ENCODE data around the gene MLXIPL. TPM values are rescaled to one million over a fixed set of nuclear protein-coding genes. Genes with fewer than 3 reads are reported as not detected.
A peak's percentile ranks its signal among the peaks of the same experiment; 100 is the strongest.

Gene MLXIPL
- total RNA-seq, 1 experiment from 2014 or later, result 20.6 TPM

GRCh38 chr7:73565675-73566340 lies 58.5 kb downstream of the MLXIPL start:
- POLR2A ChIA-PET (ENCODE audit: low non-redundant PET), result no interaction called here

DNA sequence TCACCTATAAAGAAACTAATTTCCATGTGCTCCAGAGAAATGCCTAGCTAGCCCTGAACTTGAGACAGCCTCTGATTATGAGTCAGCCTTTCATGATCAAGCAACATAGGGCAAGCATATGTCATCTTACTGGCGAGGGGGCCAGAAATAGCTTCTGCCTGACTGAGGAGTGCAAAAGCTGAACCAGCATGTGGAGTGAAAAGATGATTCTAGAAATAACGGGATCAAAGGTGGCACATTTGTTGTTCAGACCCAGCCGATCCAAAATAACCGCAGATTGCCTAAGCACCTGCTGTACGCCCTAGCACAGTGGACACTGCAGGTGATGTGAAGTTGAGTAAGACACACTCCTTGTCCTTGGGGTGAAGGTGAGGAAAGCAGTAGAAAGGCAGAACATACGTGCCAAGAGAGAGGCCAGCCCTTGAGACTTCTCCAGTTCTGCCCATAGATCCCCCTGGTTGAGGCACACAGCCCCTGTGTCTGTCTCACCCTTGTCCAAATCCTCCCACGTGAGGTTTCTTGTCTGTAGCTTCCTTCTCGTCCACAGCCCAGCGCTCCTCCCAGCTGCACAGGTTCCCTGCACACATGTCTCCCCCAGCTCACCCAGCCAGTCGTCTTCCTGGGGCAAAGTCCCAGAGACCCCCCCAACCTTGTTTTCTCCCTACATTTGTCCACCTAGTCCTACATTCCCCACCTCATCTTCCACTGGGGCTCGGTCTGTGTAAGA lies 64.0 kb downstream of the MLXIPL start:
- no TSS peak for BruUV-seq (replicated peaks)
- ChIA-PET CTCF (no interaction called here), POLR2A (ENCODE audit: low non-redundant PET) (no interaction called here)
- Histone ChIP-seq H3K27me3 (replicated peaks; ENCODE audit: insufficient read depth, low read depth, low read length, poor library complexity) (no peaks in the 10 kb centered on the region), H3K4me3 (ENCODE audit: low read depth, low read length, poor library complexity, severe bottlenecking) (no peak overlapping the region), H3K36me3 (ENCODE audit: insufficient read depth, low read length, poor library complexity, severe bottlenecking) (no peaks in the 10 kb centered on the region), H3K9me3 (ENCODE audit: low read depth, low read length, poor library complexity, severe bottlenecking) (no peaks in the 10 kb centered on the region), H3K4me1 (ENCODE audit: insufficient read depth, low read length, poor library complexity, severe bottlenecking) (peaks cover 11% of the 10 kb centered on the region), H3K27ac (ENCODE audit: low read depth, low read length, poor library complexity, severe bottlenecking) (no peak overlapping the region)
- intact Hi-C loops (cut with micrococcal nuclease; ENCODE audit: unreplicated experiment), result no loop called here
- DNase-seq (ENCODE audit: low spot score), result no peak
- TF ChIP-seq CTCF (conservative IDR thresholded peaks at IDR 0.05; ENCODE audit: low read depth, low read length) (no peak), EZH2 (IDR thresholded peaks at IDR 0.05; ENCODE audit: borderline replicate concordance, low read depth, low read length, poor library complexity, severe bottlenecking) (no peak)

More at GRCh38 chr7:73565675-73566340, 58.5 kb downstream of the MLXIPL start:
- no peaks in the 10 kb centered on the region for H3K4me1 ChIP-seq (ENCODE audit: insufficient read depth, low read length, poor library complexity, severe bottlenecking)
- no peaks in the 10 kb centered on the region for H3K9me3 ChIP-seq (ENCODE audit: low read depth, low read length, poor library complexity, severe bottlenecking)
- intact Hi-C loops (cut with micrococcal nuclease; ENCODE audit: unreplicated experiment), result no loop called here
- TF ChIP-seq CTCF (conservative IDR thresholded peaks at IDR 0.05; ENCODE audit: low read depth, low read length) (no peak), EZH2 (IDR thresholded peaks at IDR 0.05; ENCODE audit: borderline replicate concordance, low read depth, low read length, poor library complexity, severe bottlenecking) (no peak)
- BruUV-seq (replicated peaks), result no TSS peak
- H3K27me3 ChIP-seq (replicated peaks; ENCODE audit: insufficient read depth, low read depth, low read length, poor library complexity), result no peaks in the 10 kb centered on the region
- no peak overlapping the region for H3K27ac ChIP-seq (ENCODE audit: low read depth, low read length, poor library complexity, severe bottlenecking)
- DNase-seq (ENCODE audit: low spot score), result no peak
- CTCF ChIA-PET, result interaction anchor here (0.6 kb wide), 1 partner anchor 160 kb away, joined by 4 read pairs; no protein-coding TSS in a partner anchor
- H3K36me3 ChIP-seq (ENCODE audit: insufficient read depth, low read length, poor library complexity, severe bottlenecking), result peaks cover 21% of the 10 kb centered on the region
- H3K4me3 ChIP-seq (ENCODE audit: low read depth, low read length, poor library complexity, severe bottlenecking), result peak overlapping the region; percentile 22

DNA sequence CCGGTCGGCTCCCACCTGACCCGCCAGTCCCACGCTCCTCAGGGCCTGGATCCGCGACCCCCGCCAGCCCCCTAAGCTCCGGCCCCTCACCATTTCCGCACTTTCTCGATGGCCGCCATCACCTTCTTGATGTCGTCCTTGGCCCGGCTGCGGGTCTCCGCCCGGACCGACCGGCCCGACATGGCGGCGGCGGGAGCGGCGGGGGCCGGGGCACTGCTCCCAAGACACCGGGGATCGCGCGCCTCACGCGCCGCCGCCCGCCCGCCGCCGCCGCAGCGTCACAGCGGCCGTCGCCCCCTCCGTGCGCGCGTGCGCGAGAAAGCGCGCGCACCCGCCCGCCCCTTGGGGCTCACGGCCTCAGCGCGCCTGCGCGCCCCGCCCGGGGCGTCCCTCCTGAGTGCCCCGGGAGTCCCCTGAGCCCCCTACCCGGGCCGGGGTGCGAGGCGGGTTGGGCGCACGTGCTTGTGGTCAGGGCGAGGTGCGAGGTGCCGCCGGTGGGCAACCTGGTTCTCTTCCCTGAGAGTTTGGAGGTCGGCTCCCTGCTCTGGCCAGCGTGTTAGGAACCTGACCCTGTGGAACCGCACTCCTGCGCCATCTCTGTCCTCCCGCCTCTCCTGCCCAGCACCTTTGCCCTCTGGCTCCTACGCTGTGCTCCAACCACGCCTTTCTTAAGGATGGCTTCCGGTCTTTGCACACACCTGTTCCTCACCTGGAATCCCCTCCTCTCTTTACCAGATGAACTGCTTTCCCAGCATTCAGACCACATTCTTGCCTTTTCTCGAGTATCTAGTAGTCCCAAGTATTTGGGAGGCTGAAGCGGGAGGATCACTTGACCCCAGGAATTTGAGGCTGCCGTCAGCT lies 66.7 kb downstream of the MLXIPL start, which contains the start of gene BCL7B:
TSS of gene BCL7B (minus strand) at position 294 of the 861 bp plus-strand sequence. CDS start at position 182, 112 bp downstream.
- Histone ChIP-seq H3K9me3 (ENCODE audit: low read depth, low read length, poor library complexity, severe bottlenecking) (no peaks in the 10 kb centered on the region), H3K27me3 (replicated peaks; ENCODE audit: insufficient read depth, low read depth, low read length, poor library complexity) (no peaks in the 10 kb centered on the region), H3K36me3 (ENCODE audit: insufficient read depth, low read length, poor library complexity, severe bottlenecking) (peaks cover 12% of the 10 kb centered on the region), H3K27ac (ENCODE audit: low read depth, low read length, poor library complexity, severe bottlenecking) (peak within 1 kb of the TSS; percentile 100), H3K4me1 (ENCODE audit: insufficient read depth, low read length, poor library complexity, severe bottlenecking) (peaks cover 11% of the 10 kb centered on the region), H3K4me3 (ENCODE audit: low read depth, low read length, poor library complexity, severe bottlenecking) (peak within 1 kb of the TSS; percentile 90)
- BruUV-seq (replicated peaks), result TSS peak; percentile 68
- ChIA-PET CTCF (no interaction called here), POLR2A (ENCODE audit: low non-redundant PET) (interaction anchor here (0.7 kb wide), 1 partner anchor 244 kb away, joined by 3 read pairs; no protein-coding TSS in a partner anchor)
- TF ChIP-seq CTCF (conservative IDR thresholded peaks at IDR 0.05; ENCODE audit: low read depth, low read length) (no peak), EZH2 (IDR thresholded peaks at IDR 0.05; ENCODE audit: borderline replicate concordance, low read depth, low read length, poor library complexity, severe bottlenecking) (no peak)
- peak; percentile 83 for DNase-seq (ENCODE audit: low spot score)
- intact Hi-C loops (cut with micrococcal nuclease; ENCODE audit: unreplicated experiment), result loop anchor here (2.0 kb wide), 1 partner anchor 35 kb away; the partner anchor contains the start of gene BAZ1B
